ENCODE results near the gene SNX19. TPM values are rescaled to one million over a fixed set of nuclear protein-coding genes. Genes with fewer than 3 reads are reported as not detected.

SNX19 gene
- total RNA-seq, 1 donor from 2014 or later: 67.4 TPM

DNA sequence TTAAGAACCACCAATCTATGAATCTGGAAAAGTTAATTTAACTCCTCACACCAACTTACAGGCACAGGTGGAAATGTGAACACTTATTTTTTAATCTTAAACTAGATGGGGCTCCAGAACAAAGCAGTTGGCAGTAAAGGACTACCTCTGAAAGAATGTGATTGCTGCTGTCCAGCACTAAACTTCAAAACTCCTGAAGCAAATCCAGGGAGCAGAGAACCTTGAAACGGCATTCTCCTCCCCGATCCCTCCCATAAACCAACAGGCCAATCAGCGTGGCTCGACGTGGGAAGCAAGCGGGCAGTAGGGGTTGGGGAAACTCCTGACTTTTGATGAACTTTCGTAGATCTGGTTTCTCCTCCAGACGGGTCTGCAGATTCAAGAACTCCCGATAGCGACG, 5.0 kb downstream of the SNX19 start:
- TF ChIP-seq, protein P1, sequence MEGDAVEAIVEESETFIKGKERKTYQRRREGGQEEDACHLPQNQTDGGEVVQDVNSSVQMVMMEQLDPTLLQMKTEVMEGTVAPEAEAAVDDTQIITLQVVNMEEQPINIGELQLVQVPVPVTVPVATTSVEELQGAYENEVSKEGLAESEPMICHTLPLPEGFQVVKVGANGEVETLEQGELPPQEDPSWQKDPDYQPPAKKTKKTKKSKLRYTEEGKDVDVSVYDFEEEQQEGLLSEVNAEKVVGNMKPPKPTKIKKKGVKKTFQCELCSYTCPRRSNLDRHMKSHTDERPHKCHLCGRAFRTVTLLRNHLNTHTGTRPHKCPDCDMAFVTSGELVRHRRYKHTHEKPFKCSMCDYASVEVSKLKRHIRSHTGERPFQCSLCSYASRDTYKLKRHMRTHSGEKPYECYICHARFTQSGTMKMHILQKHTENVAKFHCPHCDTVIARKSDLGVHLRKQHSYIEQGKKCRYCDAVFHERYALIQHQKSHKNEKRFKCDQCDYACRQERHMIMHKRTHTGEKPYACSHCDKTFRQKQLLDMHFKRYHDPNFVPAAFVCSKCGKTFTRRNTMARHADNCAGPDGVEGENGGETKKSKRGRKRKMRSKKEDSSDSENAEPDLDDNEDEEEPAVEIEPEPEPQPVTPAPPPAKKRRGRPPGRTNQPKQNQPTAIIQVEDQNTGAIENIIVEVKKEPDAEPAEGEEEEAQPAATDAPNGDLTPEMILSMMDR (IDR thresholded peaks at IDR 0.05): no peak
- peaks cover 87% of the 10 kb centered on the region for H3K36me3 ChIP-seq
- intact Hi-C loops (cut with DNase I): no loop called here

DNA sequence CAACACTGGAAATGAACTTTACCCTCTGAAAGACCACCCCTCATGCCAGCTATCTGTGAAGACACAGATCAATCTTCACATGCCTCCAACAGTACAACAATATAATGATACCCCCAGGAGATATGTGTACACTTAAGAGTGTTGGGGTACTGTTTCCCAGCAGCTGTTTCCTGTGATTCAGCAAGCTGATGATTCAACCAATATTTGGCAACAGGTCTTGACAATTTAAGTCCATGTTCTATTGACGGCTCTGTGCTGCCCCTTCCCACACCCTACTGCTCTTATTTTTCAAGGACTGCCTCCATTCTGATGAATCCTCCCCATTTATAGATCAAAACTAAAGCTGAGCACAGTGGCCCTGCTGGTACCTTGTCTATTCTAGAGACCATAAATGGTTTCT, 6.6 kb downstream of the SNX19 start:
- peaks cover 18% of the 10 kb centered on the region for H3K4me1 ChIP-seq
- TF ChIP-seq, protein P1 (IDR thresholded peaks at IDR 0.05): no peak
- peaks cover 100% of the 10 kb centered on the region for H3K36me3 ChIP-seq
- DNase-seq: no peak
- no peaks in the 10 kb centered on the region for H3K27me3 ChIP-seq (ENCODE audit: low read depth)
- intact Hi-C loops (cut with DNase I): no loop called here
- ATAC-seq: no peak
- no peaks in the 10 kb centered on the region for H3K9me3 ChIP-seq
- H3K27ac ChIP-seq: no peak overlapping the region
- H3K4me3 ChIP-seq: no peak overlapping the region

More for the DNA sequence above, 5.0 kb downstream of the SNX19 start:
- ATAC-seq (no peak), DNase-seq (no peak)
- Histone ChIP-seq H3K4me1 (peaks cover 29% of the 10 kb centered on the region), H3K27ac (no peak overlapping the region), H3K27me3 (ENCODE audit: low read depth) (no peaks in the 10 kb centered on the region), H3K4me3 (no peak overlapping the region), H3K9me3 (no peaks in the 10 kb centered on the region)

DNA sequence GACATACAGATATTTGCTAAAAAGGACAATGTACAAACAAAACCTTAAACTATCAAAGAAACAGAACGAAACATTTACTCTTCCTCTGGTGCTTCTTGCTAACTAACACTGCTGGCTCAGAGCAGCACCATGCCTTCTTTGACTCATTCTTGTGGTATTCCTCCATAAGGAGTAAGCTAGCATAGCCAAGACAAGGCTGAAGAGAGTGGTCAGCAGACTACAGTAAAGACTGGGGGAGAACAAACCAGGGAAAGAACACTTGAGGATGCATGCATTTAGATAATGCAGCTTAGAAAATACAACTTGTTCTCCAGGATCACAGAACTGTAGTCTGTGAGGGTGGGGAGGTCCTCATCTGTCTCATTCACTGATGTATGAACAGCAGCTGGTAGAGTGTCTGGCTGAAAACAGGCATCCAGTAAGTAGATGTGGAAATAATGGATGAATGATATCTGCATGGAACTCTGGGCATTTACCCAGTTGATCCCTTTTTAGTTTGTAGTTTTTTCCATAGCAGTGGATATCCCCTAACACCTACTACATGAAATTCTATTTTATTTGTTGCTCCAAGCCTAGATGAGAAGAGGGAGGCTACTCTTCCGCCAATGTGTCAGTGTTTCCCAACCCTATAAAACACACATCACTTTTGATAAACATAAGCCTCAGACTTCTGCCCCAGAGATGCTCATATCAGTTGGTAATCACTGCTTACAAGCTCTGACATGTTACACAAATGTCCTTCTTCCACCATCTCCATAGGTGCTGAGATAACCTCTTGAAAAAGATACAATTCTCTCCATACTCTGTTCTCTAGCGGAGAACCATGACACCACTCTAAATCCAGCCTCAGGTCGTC, 7.3 kb downstream of the SNX19 start:
- TF ChIP-seq, protein P1 (IDR thresholded peaks at IDR 0.05): no peak
- Histone ChIP-seq H3K4me3 (no peak overlapping the region), H3K27ac (no peak overlapping the region), H3K36me3 (peaks cover 100% of the 10 kb centered on the region), H3K4me1 (peaks cover 11% of the 10 kb centered on the region), H3K27me3 (ENCODE audit: low read depth) (no peaks in the 10 kb centered on the region), H3K9me3 (no peaks in the 10 kb centered on the region)
- ATAC-seq (no peak), DNase-seq (no peak)
- intact Hi-C loops (cut with DNase I): no loop called here

DNA sequence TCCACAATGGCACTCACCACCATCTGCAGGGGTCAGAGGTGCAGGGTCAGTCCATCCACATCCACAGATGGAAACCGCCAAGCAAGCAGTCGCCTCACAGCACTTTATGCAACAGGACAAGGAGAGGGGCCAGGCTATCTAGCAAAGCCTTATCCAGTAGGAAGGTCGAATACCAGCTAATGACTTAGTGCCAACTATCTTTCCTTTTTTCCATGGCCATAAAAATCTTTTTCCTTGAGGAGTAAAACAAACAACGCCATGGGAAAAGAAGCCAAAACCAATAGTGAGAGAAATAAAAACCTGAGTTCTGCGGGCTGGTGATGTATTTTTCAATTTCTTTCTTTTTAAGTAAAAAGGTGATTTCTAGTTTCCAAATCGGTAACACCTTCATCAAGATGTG, 8.2 kb downstream of the SNX19 start:
- H3K27me3 ChIP-seq (ENCODE audit: low read depth): no peaks in the 10 kb centered on the region
- H3K36me3 ChIP-seq: peaks cover 100% of the 10 kb centered on the region
- no peak overlapping the region for H3K4me3 ChIP-seq
- H3K27ac ChIP-seq: no peak overlapping the region
- DNase-seq: no peak
- intact Hi-C loops (cut with DNase I): no loop called here
- H3K4me1 ChIP-seq: peaks cover 4% of the 10 kb centered on the region
- no peaks in the 10 kb centered on the region for H3K9me3 ChIP-seq
- TF ChIP-seq, protein P1 (IDR thresholded peaks at IDR 0.05): no peak
- ATAC-seq: no peak

DNA sequence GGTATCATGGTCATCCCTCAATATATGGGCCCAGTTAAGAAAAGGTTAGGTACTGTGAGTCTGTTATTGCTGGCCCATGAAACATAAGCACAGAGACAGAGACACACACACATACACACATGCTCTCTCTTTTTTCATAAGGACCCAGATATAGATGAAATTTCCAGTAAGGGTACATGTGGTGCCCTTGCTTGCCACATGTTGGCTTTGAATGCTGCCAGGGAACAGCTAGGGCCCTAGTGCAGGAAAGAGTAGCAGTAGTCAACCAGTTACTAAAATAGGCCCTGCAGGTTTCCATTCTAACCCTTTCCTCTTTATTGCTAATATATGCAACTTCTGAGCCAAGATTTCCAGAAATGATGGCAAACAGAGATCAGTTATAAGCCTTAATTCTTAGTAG, 9.1 kb downstream of the SNX19 start:
- Histone ChIP-seq H3K4me3 (no peak overlapping the region), H3K27ac (no peak overlapping the region), H3K27me3 (ENCODE audit: low read depth) (no peaks in the 10 kb centered on the region), H3K9me3 (no peaks in the 10 kb centered on the region), H3K4me1 (no peaks in the 10 kb centered on the region), H3K36me3 (peaks cover 100% of the 10 kb centered on the region)
- intact Hi-C loops (cut with DNase I): no loop called here
- DNase-seq: no peak
- TF ChIP-seq, protein P1 (IDR thresholded peaks at IDR 0.05): no peak
- no peak for ATAC-seq
